ENCODE results near the gene LATS1.

- no peak for TF ChIP-seq RNF2 (IDR thresholded peaks at IDR 0.05; ENCODE audit: borderline replicate concordance, low read depth, low read length, missing control alignments, poor library complexity, severe bottlenecking)
- no peak for TF ChIP-seq CTCF (IDR thresholded peaks at IDR 0.05; ENCODE audit: control extremely low read depth in 1 of 3, insufficient read depth in 1 of 3, low read depth in 1 of 3, low read length in 3 of 3)
- TF ChIP-seq KDM4A (IDR thresholded peaks at IDR 0.05; ENCODE audit: low read depth, low read length, severe bottlenecking): no peak
- no peak for TF ChIP-seq GABPA (IDR thresholded peaks at IDR 0.05; ENCODE audit: borderline replicate concordance, insufficient read depth, low read length)
- no peak for TF ChIP-seq RBBP5 (IDR thresholded peaks at IDR 0.05; ENCODE audit: borderline replicate concordance, low read depth, low read length)
- TF ChIP-seq POLR2A (IDR thresholded peaks at IDR 0.05; ENCODE audit: control extremely low read depth in 1 of 2, low read depth in 2 of 2, low read length in 2 of 2): no peak
- TF ChIP-seq CHD1 (IDR thresholded peaks at IDR 0.05; ENCODE audit: low read depth, low read length): no peak
These were observed 7.9 kb upstream of the LATS1 start for GRCh38 chr6:149725785-149726184.

Measured in H1 (cell line).